DOHH2 (cell line): ENCODE data around the gene MAP6D1.

ENCODE experiments used
- EZH2phosphoT487 ChIP-seq: fragments of 200-600 bp; sonication (generic); IDR thresholded peaks from 2 replicates; pipeline ENCODE4 v1.6.1; 2017; ENCODE audit warnings: borderline replicate concordance, mild to moderate bottlenecking, antibody characterized with exemption, low read length, moderate library complexity, mixed read lengths
- TF ChIP-seq, protein P1 (sequence below): fragments of 200-600 bp; sonication (generic); IDR thresholded peaks from one replicate; pipeline ENCODE4 v1.5.1; 2014; ENCODE audit warnings: antibody characterized with exemption, mild to moderate bottlenecking, low read depth, low read length; ENCODE audit not compliant: poor library complexity, severe bottlenecking

DNA sequence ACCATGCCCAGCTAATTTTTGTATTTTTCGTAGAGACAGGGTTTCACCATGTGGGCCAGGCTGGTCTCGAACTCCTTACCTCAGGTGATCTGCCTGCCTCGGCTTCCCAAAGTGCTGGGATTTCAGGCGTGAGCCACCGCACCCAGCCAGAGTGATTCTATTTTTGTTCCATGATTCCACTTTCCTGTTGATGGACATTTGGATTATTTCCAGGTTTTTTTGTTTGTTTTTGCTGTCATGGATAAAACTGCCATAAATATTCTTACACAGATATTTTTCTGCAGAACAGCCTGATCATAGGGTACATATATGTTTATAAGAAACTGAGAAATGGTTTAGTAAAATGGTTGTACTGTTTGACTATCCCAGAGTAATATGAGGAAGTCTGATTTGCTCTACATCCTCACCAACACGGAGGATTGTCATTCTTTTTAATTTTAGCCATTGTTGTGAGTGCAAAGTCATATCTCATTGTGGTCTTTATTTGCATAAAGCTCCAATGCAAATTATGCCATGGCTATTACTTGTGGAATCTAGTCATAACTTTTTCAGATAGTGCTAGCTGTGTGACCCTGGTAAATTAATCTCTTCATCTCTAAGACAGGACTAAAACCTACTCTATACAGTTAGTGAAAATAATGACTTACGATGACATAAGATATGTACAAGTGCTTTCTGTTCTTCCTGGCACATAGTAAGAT is 42.7 kb downstream of the MAP6D1 start:
- TF ChIP-seq, protein P1, sequence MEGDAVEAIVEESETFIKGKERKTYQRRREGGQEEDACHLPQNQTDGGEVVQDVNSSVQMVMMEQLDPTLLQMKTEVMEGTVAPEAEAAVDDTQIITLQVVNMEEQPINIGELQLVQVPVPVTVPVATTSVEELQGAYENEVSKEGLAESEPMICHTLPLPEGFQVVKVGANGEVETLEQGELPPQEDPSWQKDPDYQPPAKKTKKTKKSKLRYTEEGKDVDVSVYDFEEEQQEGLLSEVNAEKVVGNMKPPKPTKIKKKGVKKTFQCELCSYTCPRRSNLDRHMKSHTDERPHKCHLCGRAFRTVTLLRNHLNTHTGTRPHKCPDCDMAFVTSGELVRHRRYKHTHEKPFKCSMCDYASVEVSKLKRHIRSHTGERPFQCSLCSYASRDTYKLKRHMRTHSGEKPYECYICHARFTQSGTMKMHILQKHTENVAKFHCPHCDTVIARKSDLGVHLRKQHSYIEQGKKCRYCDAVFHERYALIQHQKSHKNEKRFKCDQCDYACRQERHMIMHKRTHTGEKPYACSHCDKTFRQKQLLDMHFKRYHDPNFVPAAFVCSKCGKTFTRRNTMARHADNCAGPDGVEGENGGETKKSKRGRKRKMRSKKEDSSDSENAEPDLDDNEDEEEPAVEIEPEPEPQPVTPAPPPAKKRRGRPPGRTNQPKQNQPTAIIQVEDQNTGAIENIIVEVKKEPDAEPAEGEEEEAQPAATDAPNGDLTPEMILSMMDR: no peak
- TF ChIP-seq EZH2phosphoT487: no peak
